TTC549 (cell line): ENCODE data around the gene CACFD1.

ENCODE experiments used
- FAIRE-seq: peaks from 2 replicates; lab custom pipeline; 2012; peaks lifted over from hg19 to GRCh38; lab: Jason Lieb, UNC

CACFD1 gene

DNA sequence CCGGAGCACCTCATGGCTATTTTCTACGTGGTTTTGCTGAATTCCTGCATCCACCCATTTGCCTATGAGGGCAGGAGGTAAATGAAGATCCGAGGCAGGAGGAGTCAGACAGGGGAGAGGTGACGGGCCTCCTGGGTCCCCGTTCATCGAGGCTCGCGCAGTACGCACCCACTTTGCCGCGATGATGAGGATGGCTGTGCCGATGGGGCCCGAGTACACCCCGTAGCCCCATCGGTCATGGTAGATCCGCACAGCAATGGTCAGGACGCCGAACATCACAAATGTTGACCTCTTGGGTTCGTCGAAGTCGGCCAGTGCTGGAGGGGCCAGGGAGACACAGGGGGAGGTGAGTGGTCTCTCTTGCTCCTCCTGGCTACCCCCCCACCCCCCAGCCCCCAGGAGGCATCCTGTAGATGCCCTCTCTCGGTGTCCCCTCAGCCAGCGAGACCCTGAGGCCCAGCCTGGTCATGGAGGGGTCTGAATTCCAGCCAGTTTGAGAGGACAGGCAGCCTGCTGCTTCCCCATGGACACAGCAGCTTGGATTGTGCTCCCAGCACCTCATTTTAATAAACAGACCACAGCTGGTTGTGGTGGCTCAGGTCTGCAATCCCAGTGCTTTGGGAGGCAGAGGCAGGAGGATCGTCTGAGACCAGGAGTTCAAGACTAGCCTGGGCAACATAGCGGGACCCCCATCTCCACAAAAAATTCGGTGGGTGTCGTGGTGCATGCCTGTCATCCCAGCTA lies 59.1 kb downstream of the CACFD1 start:
- FAIRE-seq = no peak

DNA sequence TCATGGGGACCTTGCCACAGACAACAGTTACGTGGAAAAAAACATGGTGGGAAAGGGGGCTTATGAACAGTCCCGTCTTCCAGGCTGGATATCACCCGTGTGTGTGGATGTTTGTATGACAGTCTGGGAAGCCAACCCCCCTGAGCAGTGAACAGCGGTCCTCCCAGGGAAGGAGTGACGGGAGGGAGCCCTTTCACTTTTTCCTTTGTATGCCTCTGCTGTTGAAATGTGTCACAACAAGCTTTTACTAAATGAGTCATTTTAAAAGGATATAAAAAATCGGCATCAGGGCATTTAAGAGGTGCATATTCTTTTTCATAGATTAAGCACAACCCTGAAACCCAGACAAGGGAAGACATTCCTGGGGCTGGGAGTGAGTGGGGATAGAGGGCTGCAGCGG lies 59.9 kb downstream of the CACFD1 start:
- FAIRE-seq = no peak

DNA sequence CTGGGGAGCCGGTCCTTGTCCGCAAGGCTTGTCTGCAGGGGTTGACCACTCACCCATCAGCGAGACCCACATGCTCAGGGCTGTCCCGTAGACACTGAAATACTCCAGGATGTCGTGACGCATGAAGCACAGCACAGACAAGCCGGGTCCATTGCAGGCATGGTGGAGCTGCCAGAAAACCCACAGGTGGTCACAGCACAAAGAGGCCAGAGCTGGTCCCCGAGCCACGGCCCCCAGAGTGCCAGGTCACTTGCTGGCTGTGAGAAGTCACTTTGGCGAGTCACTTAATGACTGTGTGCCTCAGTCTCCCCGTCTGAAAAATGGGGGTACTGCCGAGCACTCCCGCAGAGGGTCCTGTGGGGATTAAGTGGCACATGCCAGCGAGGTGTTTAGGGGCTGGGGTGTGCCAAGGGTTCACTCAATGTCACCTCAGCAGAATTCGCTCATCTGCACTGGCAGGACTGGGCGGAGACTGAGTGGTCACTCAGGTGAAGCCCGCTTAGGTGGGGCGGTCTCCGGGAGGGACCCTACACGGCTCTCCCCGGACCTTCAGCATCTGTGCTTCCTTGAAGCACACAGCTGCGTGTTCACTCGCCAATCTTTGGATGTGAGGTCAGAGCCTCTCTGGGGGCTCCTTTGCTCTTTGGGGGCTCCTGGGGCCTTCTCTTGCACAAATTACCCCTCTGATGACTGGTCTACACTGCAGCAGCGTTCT lies 60.5 kb downstream of the CACFD1 start:
- no peak for FAIRE-seq
